K562 (cell line): ENCODE results near the gene MON2. TPM values are rescaled to one million over a fixed set of nuclear protein-coding genes. Genes with fewer than 3 reads are reported as not detected.

Experiments
- ATAC-seq: fragments of 200-7000 bp; cut with Tn5 transposase; 3 replicates; pipeline ENCODE4 v1.9.1; 2020; ENCODE audit warnings: moderate library complexity
- BruUV-seq: library from RNA; stranded (reverse); fragments of 400-500 nt; replicated peaks from 2 replicates; lab custom pipeline; 2021; lab: Mats Ljungman, UMichigan
- CTCF ChIA-PET: fragments of 300-600 bp; formaldehyde crosslinking; extraction: SDS; loops from one replicate; lab custom pipeline; 2021; ENCODE audit warnings: low intra/inter-chr PET ratio; lab: Yijun Ruan, JAX
- POLR2A ChIA-PET: fragments of 300-600, 350-650 bp; sonication (Branson Sonifier 250); formaldehyde crosslinking; extraction: SDS; loops from one replicate; lab custom pipeline; 2021; ENCODE audit warnings: antibody characterized with exemption, inconsistent platforms; lab: Yijun Ruan, JAX
- DNase-seq, 4 experiments: peaks; one replicate each; pipeline versions ENCODE4 v3.0.0 to v3.0.0-alpha.2; 2011 to 2018; ENCODE audit warnings: low spot score in 3 of 4, mixed read lengths in 3 of 4; ENCODE audit errors: extremely low read depth in 1 of 4
- FAIRE-seq: peaks from 2 replicates; lab custom pipeline; 2011; peaks lifted over from hg19 to GRCh38; lab: Jason Lieb, UNC
- H2AFZ ChIP-seq: 2 replicates; pipeline ENCODE4 v1.6.0; 2011; ENCODE audit warnings: low read depth, low read length, control low read depth, inconsistent platforms
- H3K27ac ChIP-seq: fragments of 200-600 bp; 3 replicates; pipeline ENCODE4 v1.8.0; 2011; ENCODE audit warnings: low read depth, mild to moderate bottlenecking, control low read depth, inconsistent platforms, low read length, moderate library complexity, mixed read lengths; ENCODE audit errors: extremely low read depth
- H3K27me3 ChIP-seq, 2 experiments: fragments of 300-600 bp in 1 of 2; 2 replicates in 1 of 2; 3 replicates in 1 of 2; pipeline versions ENCODE4 v1.6.0 to v1.8.0; 2011; ENCODE audit warnings: inconsistent platforms in 2 of 2, low read length in 2 of 2, mild to moderate bottlenecking in 1 of 2, mixed read lengths in 1 of 2, moderate library complexity in 1 of 2; ENCODE audit not compliant: control insufficient read depth in 2 of 2, insufficient read depth in 2 of 2
- H3K36me3 ChIP-seq: fragments of 300-600 bp; 3 replicates; pipeline ENCODE4 v1.8.0; 2011; ENCODE audit warnings: mild to moderate bottlenecking, low read length, inconsistent platforms; ENCODE audit not compliant: control insufficient read depth, insufficient read depth
- H3K4me1 ChIP-seq, 2 experiments: fragments of 200-600 bp in 1 of 2; replicated peaks in 1 of 2; 2 replicates in 1 of 2; 3 replicates in 1 of 2; pipeline versions ENCODE4 v1.5.1 to v1.8.0; 2011; ENCODE audit warnings: inconsistent platforms in 2 of 2, low read length in 2 of 2, mild to moderate bottlenecking in 1 of 2, mixed read lengths in 1 of 2, moderate library complexity in 1 of 2; ENCODE audit not compliant: control insufficient read depth in 2 of 2, insufficient read depth in 2 of 2
- H3K4me2 ChIP-seq: 2 replicates; pipeline ENCODE4 v1.6.1; 2011; ENCODE audit warnings: low read length, control low read depth, inconsistent platforms, mixed read lengths; ENCODE audit not compliant: insufficient read depth
- H3K4me3 ChIP-seq: fragments of 200-600 bp; sonication (generic), shearing (Covaris generic); 2 replicates; pipeline ENCODE4 v1.5.1; 2016; ENCODE audit warnings: control low read depth, inconsistent platforms
- H3K79me2 ChIP-seq: fragments of 200-600 bp; 3 replicates; pipeline ENCODE4 v1.8.0; 2011; ENCODE audit warnings: low read length, inconsistent platforms; ENCODE audit not compliant: control insufficient read depth, insufficient read depth
- H3K9ac ChIP-seq, 2 experiments: 2 replicates each; pipeline versions ENCODE4 v1.6.0 to v1.6.1; 2011; ENCODE audit warnings: low read depth in 2 of 2, low read length in 2 of 2, control low read depth in 1 of 2, inconsistent platforms in 1 of 2, mild to moderate bottlenecking in 1 of 2, mixed read lengths in 1 of 2; ENCODE audit not compliant: insufficient read depth in 1 of 2
- H3K9me1 ChIP-seq: one replicate; pipeline ENCODE4 v1.6.0; 2011; ENCODE audit warnings: inconsistent platforms, mild to moderate bottlenecking, low read length, moderate library complexity; ENCODE audit not compliant: control insufficient read depth, insufficient read depth
- H3K9me3 ChIP-seq: replicated peaks from 2 replicates; pipeline ENCODE4 v1.5.1; 2011; ENCODE audit warnings: low read depth, low read length, inconsistent platforms; ENCODE audit not compliant: control insufficient read depth, insufficient read depth
- H4K20me1 ChIP-seq: replicated peaks from 2 replicates; pipeline ENCODE4 v1.6.1; 2011; ENCODE audit warnings: low read length, inconsistent platforms, mixed read lengths; ENCODE audit not compliant: control insufficient read depth, insufficient read depth
- HNRNPUL1 ChIP-seq: fragments of 200-400 bp; formaldehyde crosslinking; IDR thresholded peaks from 2 replicates; pipeline ENCODE4 v1.6.1; 2017; ENCODE audit warnings: low read length
- MEF2D ChIP-seq: conservative IDR thresholded peaks from 2 replicates; pipeline ENCODE4 v1.6.1; 2016; ENCODE audit warnings: low read depth, missing genetic modification characterization, missing compliant biosample characterization
- WGBS: fragments of 100-300 bp; shearing (Covaris generic); methylation state at CpG from one replicate; pipeline ENCODE4 v1.1.6; 2016; ENCODE audit warnings: low coverage, mixed read lengths; ENCODE audit not compliant: insufficient coverage; ENCODE audit errors: missing lambda C conversion rate; 5-methylcytosine and 5-hydroxymethylcytosine counted together
- in situ Hi-C: fragments of 300-500 bp; cut with MboI; formaldehyde crosslinking; loops from 4 replicates; pipeline ENCODE4 v1.15.0; 2018; ENCODE audit warnings: inconsistent platforms, mixed read lengths
- intact Hi-C: fragments of 100-400 bp; cut with micrococcal nuclease; formaldehyde crosslinking; loops from 2 replicates; pipeline ENCODE4 v1.14.2; 2022
- polyA plus RNA-seq, 8 experiments: library from polyadenylated mRNA; depleted of rRNA in 4 of 8; stranded (reverse) in 5 of 8; unstranded in 3 of 8; fragments of >200 nt; fragmentation: Nextera tagmentation in 2 of 8; fragmentation: Illumina TruSeq in 1 of 8; extraction: Ambion mirVana in 2 of 8; extraction: Trizol in 1 of 8; gene quantifications; 2 replicates each; pipeline versions ENCODE4 v1.2.1 to v1.2.3, GENCODE V29; 2011 to 2014; ENCODE audit warnings: inconsistent platforms in 1 of 8, missing spikeins in 1 of 8
- total RNA-seq, 7 experiments: library from RNA; depleted of rRNA in 6 of 7; stranded (reverse); fragments of >200 nt in 6 of 7; fragmentation: Illumina TruSeq in 2 of 7; extraction: Trizol in 2 of 7; gene quantifications; 2 replicates each; pipeline versions ENCODE4 v1.2.1 to v1.2.3, GENCODE V29; 2011 to 2021; ENCODE audit warnings: low replicate concordance in 1 of 7
- TF ChIP-seq, protein P1 (sequence below): IDR thresholded peaks from 2 replicates; pipeline ENCODE4 v1.6.1; 2016; ENCODE audit warnings: missing genetic modification characterization, missing compliant biosample characterization
- TF ChIP-seq, protein P2 (sequence below): fragments of 250-450 bp; sonication (Bioruptor Pico); IDR thresholded peaks from 2 replicates; pipeline ENCODE4 v1.8.0; 2022; ENCODE audit warnings: inconsistent platforms

MON2 gene
- total and polyA plus RNA-seq, 9 of the 15 experiments (the other 6 are each of a cell fraction or from before 2014, with no cell fraction given), result 3.6 to 31.6 (median 16.8) TPM

DNA sequence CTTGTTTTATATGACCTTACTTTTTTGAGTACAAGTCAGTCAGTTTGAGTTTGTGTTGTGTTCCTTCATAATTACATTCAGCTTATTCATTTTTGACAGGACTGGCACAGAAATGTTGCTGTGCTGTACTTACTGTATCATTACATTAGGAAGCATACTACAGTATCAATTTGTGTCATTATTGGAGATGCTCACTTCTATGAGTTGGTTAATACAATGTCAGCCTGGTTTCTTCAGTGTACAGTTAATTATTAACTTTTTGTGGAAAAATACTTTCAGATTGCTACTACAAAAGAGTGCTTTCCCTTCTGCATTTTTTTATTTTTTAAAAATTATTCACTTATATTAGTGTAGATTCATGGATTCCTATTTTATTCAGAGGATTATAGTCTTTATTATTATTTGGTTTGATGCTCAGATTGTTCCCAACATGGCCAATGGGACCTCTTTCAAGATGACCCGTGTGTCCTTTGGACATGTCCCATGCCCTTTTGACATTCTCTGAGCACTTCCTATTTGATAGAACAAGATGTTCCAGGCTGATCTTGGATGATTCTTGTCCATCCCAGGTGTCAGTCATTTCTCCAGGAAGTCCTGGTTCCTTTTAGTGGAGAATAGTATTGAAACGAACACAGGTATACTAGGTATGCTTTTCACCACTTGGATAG lies 66.6 kb downstream of the MON2 start:
- no peaks in the 10 kb centered on the region for H3K4me1 ChIP-seq
- H4K20me1 ChIP-seq, result no peaks in the 10 kb centered on the region
- DNase-seq, result no peak
- peaks cover 44% of the 10 kb centered on the region; the same call in 2 of the 3 replicates for H3K36me3 ChIP-seq
- no peak overlapping the region for H2AFZ ChIP-seq
- WGBS, result 62% methylated on average over 2 of the region's 2 CpGs
- H3K79me2 ChIP-seq, result no peaks in the 10 kb centered on the region
- TF ChIP-seq, protein P1, sequence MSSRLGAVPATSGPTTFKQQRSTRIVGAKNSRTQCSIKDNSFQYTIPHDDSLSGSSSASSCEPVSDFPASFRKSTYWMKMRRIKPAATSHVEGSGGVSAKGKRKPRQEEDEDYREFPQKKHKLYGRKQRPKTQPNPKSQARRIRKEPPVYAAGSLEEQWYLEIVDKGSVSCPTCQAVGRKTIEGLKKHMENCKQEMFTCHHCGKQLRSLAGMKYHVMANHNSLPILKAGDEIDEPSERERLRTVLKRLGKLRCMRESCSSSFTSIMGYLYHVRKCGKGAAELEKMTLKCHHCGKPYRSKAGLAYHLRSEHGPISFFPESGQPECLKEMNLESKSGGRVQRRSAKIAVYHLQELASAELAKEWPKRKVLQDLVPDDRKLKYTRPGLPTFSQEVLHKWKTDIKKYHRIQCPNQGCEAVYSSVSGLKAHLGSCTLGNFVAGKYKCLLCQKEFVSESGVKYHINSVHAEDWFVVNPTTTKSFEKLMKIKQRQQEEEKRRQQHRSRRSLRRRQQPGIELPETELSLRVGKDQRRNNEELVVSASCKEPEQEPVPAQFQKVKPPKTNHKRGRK (tag), result no peak
- TF ChIP-seq, protein P2, sequence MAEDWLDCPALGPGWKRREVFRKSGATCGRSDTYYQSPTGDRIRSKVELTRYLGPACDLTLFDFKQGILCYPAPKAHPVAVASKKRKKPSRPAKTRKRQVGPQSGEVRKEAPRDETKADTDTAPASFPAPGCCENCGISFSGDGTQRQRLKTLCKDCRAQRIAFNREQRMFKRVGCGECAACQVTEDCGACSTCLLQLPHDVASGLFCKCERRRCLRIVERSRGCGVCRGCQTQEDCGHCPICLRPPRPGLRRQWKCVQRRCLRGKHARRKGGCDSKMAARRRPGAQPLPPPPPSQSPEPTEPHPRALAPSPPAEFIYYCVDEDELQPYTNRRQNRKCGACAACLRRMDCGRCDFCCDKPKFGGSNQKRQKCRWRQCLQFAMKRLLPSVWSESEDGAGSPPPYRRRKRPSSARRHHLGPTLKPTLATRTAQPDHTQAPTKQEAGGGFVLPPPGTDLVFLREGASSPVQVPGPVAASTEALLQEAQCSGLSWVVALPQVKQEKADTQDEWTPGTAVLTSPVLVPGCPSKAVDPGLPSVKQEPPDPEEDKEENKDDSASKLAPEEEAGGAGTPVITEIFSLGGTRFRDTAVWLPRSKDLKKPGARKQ (CRISPR knock-in tag), result no peak
- no peak for TF ChIP-seq MEF2D
- no peak for TF ChIP-seq HNRNPUL1
- TF ChIP-seq, all 486 proteins: peak for 0
- H3K9ac ChIP-seq, result no peak overlapping the region
- intact Hi-C loops, result no loop called here
- CTCF ChIA-PET, result no interaction called here
- POLR2A ChIA-PET, result no interaction called here
- in situ Hi-C loops, result no loop called here
- no peaks in the 10 kb centered on the region for H3K27me3 ChIP-seq
- FAIRE-seq (no peak), ATAC-seq (no peak)
- no peaks in the 10 kb centered on the region for H3K9me1 ChIP-seq
- H3K9me3 ChIP-seq, result no peaks in the 10 kb centered on the region
- no TSS peak for BruUV-seq
- no peak overlapping the region for H3K4me3 ChIP-seq
- H3K27ac ChIP-seq, result no peak overlapping the region
- no peak overlapping the region for H3K4me2 ChIP-seq
